Ectodermal cell (in vitro differentiated cells): Measurements from ENCODE around the gene RTN4RL1.
A peak's percentile ranks its signal among the peaks of the same experiment; 100 is the strongest.

Experiments used
- H3K27ac ChIP-seq: 2 replicates; pipeline ENCODE4 v1.7.0; 2013; ENCODE audit warnings: mild to moderate bottlenecking, low read depth, low read length; ENCODE audit not compliant: insufficient read depth, poor library complexity, severe bottlenecking
- H3K27me3 ChIP-seq: 2 replicates; pipeline ENCODE4 v1.7.0; 2013; ENCODE audit warnings: mild to moderate bottlenecking, low read length; ENCODE audit not compliant: insufficient read depth, control insufficient read depth, poor library complexity, severe bottlenecking
- H3K36me3 ChIP-seq: one replicate; pipeline ENCODE4 v1.7.0; 2013; ENCODE audit warnings: low read length; ENCODE audit not compliant: control insufficient read depth, insufficient read depth
- H3K4me1 ChIP-seq: one replicate; pipeline ENCODE4 v1.7.0; 2013; ENCODE audit warnings: low read length; ENCODE audit not compliant: control insufficient read depth, insufficient read depth
- H3K4me3 ChIP-seq: 2 replicates; pipeline ENCODE4 v1.7.0; 2013; ENCODE audit warnings: low read depth, low read length, control low read depth; ENCODE audit not compliant: insufficient read depth
- H3K9me3 ChIP-seq: 2 replicates; pipeline ENCODE4 v1.7.0; 2013; ENCODE audit warnings: mild to moderate bottlenecking, low read length, moderate library complexity; ENCODE audit not compliant: control insufficient read depth
- WGBS, 2 experiments: methylation state at CpG; one replicate each; pipeline ENCODE4 v1.1.7; 2013; ENCODE audit warnings: missing lambda C conversion rate in 2 of 2; 5-methylcytosine and 5-hydroxymethylcytosine counted together

RTN4RL1 gene

GRCh38 chr17:2034157-2034556 is 9.0 kb upstream of the RTN4RL1 start:
- Histone ChIP-seq H3K4me1 (peaks cover 19% of the 10 kb centered on the region), H3K36me3 (no peaks in the 10 kb centered on the region), H3K4me3 (no peak overlapping the region), H3K27ac (peak overlapping the region; percentile 39), H3K27me3 (peaks cover 5% of the 10 kb centered on the region), H3K9me3 (no peaks in the 10 kb centered on the region)
- 47 to 52% methylated on average over 6 of the region's 7 CpGs for WGBS, 2 experiments

GRCh38 chr17:2033153-2033552 is 8.0 kb upstream of the RTN4RL1 start:
- Histone ChIP-seq H3K9me3 (no peaks in the 10 kb centered on the region), H3K4me3 (no peak overlapping the region), H3K4me1 (peaks cover 28% of the 10 kb centered on the region), H3K27ac (no peak overlapping the region), H3K36me3 (no peaks in the 10 kb centered on the region), H3K27me3 (peaks cover 15% of the 10 kb centered on the region)
- WGBS, 2 experiments = 92 to 93% methylated on average over 7 of the region's 7 CpGs

GRCh38 chr17:2030779-2031163 is 5.6 kb upstream of the RTN4RL1 start:
- Histone ChIP-seq H3K27ac (no peak overlapping the region), H3K36me3 (no peaks in the 10 kb centered on the region), H3K27me3 (peaks cover 39% of the 10 kb centered on the region), H3K4me3 (peak overlapping the region; percentile 95), H3K9me3 (no peaks in the 10 kb centered on the region), H3K4me1 (peaks cover 29% of the 10 kb centered on the region)
- 35 to 36% methylated on average over 10 of the region's 10 CpGs for WGBS, 2 experiments

GRCh38 chr17:2029911-2030778 is 5.0 kb upstream of the RTN4RL1 start, which contains the start of gene DPH1:
Gene DPH1 (plus strand): TSS chr17:2030153. CDS start chr17:2030170, 17 bp downstream.
- 2% methylated on average over 59 of the region's 59 CpGs for WGBS, 2 experiments
- H3K27me3 ChIP-seq = peaks cover 45% of the 10 kb centered on the region
- no peaks in the 10 kb centered on the region for H3K9me3 ChIP-seq
- H3K4me1 ChIP-seq = peaks cover 28% of the 10 kb centered on the region
- no peak within 1 kb of the TSS for H3K27ac ChIP-seq
- peak within 1 kb of the TSS; percentile 95 for H3K4me3 ChIP-seq
- H3K36me3 ChIP-seq = no peaks in the 10 kb centered on the region

GRCh38 chr17:2028737-2029136 is 3.6 kb upstream of the RTN4RL1 start:
- H3K9me3 ChIP-seq = no peaks in the 10 kb centered on the region
- H3K27me3 ChIP-seq = peaks cover 59% of the 10 kb centered on the region
- H3K4me1 ChIP-seq = peaks cover 21% of the 10 kb centered on the region
- H3K4me3 ChIP-seq = no peak overlapping the region
- no peak overlapping the region for H3K27ac ChIP-seq
- 47 to 49% methylated on average over 6 of the region's 6 CpGs for WGBS, 2 experiments
- H3K36me3 ChIP-seq = no peaks in the 10 kb centered on the region

GRCh38 chr17:2028234-2028614 is 3.1 kb upstream of the RTN4RL1 start:
- no peaks in the 10 kb centered on the region for H3K36me3 ChIP-seq
- H3K4me1 ChIP-seq = peaks cover 17% of the 10 kb centered on the region
- H3K27ac ChIP-seq = no peak overlapping the region
- H3K27me3 ChIP-seq = peaks cover 63% of the 10 kb centered on the region
- WGBS, 2 experiments = 82 to 91% methylated on average over 5 of the region's 5 CpGs
- no peaks in the 10 kb centered on the region for H3K9me3 ChIP-seq
- no peak overlapping the region for H3K4me3 ChIP-seq

GRCh38 chr17:2027528-2028233 is 2.5 kb upstream of the RTN4RL1 start:
- 89 to 90% methylated on average over 11 of the region's 11 CpGs for WGBS, 2 experiments
- Histone ChIP-seq H3K4me1 (peaks cover 22% of the 10 kb centered on the region), H3K9me3 (no peaks in the 10 kb centered on the region), H3K27ac (no peak overlapping the region), H3K36me3 (no peaks in the 10 kb centered on the region), H3K27me3 (peaks cover 67% of the 10 kb centered on the region), H3K4me3 (no peak overlapping the region)

- peaks cover 71% of the 10 kb centered on the region for H3K27me3 ChIP-seq
These were observed 632 bp upstream of the RTN4RL1 start for GRCh38 chr17:2025622-2026309.

GRCh38 chr17:2024572-2025219 is 438 bp downstream of the RTN4RL1 start:
- Histone ChIP-seq H3K4me1 (peaks cover 21% of the 10 kb centered on the region), H3K9me3 (no peaks in the 10 kb centered on the region), H3K4me3 (peak overlapping the region; percentile 58), H3K36me3 (no peaks in the 10 kb centered on the region), H3K27ac (no peak overlapping the region), H3K27me3 (peaks cover 80% of the 10 kb centered on the region)
- 1% methylated on average over 73 of the region's 73 CpGs for WGBS, 2 experiments

More at GRCh38 chr17:2025622-2026309, 632 bp upstream of the RTN4RL1 start:
- WGBS, 2 experiments = 2% methylated on average over 55 of the region's 55 CpGs
- H3K4me1 ChIP-seq = peaks cover 23% of the 10 kb centered on the region
- H3K36me3 ChIP-seq = no peaks in the 10 kb centered on the region
- no peaks in the 10 kb centered on the region for H3K9me3 ChIP-seq
- peak overlapping the region; percentile 58 for H3K4me3 ChIP-seq
- no peak overlapping the region for H3K27ac ChIP-seq
